ENCODE measurements around the gene UBE2S.

UBE2S gene

GRCh38 chr19:55352040-55352439 lies 55.5 kb downstream of the UBE2S start:
- Histone ChIP-seq H3K36me3 (peaks cover 5% of the 10 kb centered on the region), H3K4me3 (ENCODE audit: low read depth in 1 of 2, low read length in 1 of 2) (no peak overlapping the region), H3K27me3 (peaks cover 65% of the 10 kb centered on the region), H3K4me1 (ENCODE audit: control insufficient read depth in 1 of 2, insufficient read depth in 1 of 2, low read depth in 1 of 2, low read length in 1 of 2) (peaks cover 7 to 15% of the 10 kb centered on the region in 2 experiments), H3K9me3 (no peaks in the 10 kb centered on the region), H3K27ac (no peak overlapping the region)
- TF ChIP-seq, protein P1, sequence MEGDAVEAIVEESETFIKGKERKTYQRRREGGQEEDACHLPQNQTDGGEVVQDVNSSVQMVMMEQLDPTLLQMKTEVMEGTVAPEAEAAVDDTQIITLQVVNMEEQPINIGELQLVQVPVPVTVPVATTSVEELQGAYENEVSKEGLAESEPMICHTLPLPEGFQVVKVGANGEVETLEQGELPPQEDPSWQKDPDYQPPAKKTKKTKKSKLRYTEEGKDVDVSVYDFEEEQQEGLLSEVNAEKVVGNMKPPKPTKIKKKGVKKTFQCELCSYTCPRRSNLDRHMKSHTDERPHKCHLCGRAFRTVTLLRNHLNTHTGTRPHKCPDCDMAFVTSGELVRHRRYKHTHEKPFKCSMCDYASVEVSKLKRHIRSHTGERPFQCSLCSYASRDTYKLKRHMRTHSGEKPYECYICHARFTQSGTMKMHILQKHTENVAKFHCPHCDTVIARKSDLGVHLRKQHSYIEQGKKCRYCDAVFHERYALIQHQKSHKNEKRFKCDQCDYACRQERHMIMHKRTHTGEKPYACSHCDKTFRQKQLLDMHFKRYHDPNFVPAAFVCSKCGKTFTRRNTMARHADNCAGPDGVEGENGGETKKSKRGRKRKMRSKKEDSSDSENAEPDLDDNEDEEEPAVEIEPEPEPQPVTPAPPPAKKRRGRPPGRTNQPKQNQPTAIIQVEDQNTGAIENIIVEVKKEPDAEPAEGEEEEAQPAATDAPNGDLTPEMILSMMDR (IDR thresholded peaks at IDR 0.05): no peak

- peaks cover 7 to 15% of the 10 kb centered on the region in 2 experiments for H3K4me1 ChIP-seq (ENCODE audit: control insufficient read depth in 1 of 2, insufficient read depth in 1 of 2, low read depth in 1 of 2, low read length in 1 of 2)
- TF ChIP-seq, protein P1 (IDR thresholded peaks at IDR 0.05): no peak
- H3K27ac ChIP-seq: no peak overlapping the region
- no peaks in the 10 kb centered on the region for H3K9me3 ChIP-seq
- peaks cover 12% of the 10 kb centered on the region for H3K36me3 ChIP-seq
- no peak overlapping the region for H3K4me3 ChIP-seq (ENCODE audit: low read depth in 1 of 2, low read length in 1 of 2)
- H3K27me3 ChIP-seq: peaks cover 52% of the 10 kb centered on the region
Observed at GRCh38 chr19:55350620-55351315, 56.8 kb downstream of the UBE2S start.

All from neutrophil (primary cell).